NAMALWA (cell line): ENCODE results near the gene ZNF577.

Experiments
- DNase-seq: peaks from one replicate; pipeline ENCODE4 v3.0.0-alpha.2; 2015; ENCODE audit warnings: low spot score

ZNF577 gene

DNA sequence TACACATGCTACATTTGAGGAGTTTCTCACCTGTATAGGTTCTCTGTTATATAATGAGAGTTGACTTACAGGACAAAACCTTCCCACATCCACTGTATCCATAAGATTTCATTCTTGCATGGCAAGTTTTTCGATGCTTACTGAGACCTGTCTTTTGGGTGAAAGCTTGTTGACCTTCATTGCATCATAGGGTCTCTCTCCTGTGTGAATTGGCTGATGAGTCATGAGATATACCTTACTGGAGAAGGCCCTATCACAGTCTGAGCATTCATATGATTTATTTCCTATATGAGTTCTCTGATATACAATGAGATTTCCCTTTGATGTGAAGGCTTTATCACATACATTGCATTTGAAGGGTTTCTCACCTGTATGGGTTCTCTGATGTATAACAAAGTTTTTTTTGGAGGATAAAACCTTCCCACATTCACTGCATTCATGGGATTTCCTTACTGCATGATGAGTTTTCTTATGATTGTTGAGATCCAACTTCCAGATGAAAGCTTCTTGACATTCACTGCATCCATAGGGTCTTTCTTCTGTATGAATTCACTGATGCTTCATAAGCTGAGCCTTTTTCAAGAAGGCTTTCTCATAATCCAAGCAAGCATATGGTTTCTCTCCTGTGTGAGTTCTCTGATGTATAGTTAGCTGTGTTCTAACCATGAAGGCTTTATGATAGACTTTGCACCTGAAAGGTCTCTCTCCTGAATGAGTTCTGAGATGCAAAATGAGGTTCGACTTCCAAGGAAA lies 25.7 kb downstream of the ZNF577 start:
- no peak for DNase-seq

DNA sequence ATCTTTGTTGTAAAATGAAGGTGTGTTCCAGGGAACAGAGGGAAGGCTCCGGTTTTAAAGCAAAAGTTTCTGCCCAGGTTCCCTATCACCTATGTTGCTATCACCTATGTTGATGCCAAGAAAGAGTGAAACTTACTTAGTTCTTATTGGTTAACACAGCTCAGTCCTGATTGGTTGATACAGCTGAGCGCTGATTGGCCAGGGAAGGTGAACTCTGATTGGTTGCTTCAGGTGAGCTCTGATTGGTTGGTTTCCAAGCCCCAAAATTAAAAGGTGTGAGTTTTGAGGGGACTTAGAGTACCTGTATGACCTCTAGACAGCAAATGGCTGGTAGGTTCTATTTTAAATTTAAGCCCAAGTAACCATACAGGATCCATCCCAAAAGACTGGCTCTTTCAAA lies 50.6 kb downstream of the ZNF577 start:
- peak; percentile 5 for DNase-seq

DNA sequence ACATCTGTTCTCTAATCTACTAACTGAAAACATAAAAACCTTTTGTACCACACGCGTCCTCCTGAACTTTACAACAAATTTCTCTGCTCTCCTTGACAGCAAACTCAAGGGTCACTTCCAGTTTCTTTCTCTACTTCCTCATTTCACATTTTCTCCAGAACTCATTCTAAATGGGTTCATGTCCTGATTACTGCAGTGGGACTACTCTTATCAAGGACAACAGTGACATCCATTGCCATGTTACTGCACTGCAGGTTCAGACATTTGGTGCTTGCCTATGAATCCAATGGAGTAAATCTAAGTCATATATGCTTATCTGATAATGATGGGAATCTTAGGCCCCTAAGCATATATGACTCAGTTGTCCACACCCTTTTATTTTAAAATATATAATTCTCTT lies 57.5 kb downstream of the ZNF577 start:
- peak; percentile 19 for DNase-seq

DNA sequence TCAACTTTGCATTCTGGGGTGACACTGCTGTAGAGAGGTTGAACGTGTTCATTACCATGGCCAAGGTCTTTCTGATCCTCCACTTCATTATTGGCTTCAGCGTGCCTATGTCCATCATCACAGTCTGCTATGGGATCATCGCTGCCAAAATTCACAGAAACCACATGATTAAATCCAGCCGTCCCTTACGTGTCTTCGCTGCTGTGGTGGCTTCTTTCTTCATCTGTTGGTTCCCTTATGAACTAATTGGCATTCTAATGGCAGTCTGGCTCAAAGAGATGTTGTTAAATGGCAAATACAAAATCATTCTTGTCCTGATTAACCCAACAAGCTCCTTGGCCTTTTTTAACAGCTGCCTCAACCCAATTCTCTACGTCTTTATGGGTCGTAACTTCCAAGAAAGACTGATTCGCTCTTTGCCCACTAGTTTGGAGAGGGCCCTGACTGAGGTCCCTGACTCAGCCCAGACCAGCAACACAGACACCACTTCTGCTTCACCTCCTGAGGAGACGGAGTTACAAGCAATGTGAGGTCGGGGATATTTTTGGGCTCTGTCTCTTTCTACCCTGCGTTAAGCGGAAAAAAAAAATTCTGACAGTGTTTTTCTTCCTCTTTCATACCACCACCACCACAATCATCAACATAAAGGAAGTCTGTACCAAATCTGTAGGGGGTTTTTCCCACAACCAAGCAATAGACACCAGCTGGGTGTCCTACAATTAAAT lies 63.3 kb downstream of the ZNF577 start:
- no peak for DNase-seq

DNA sequence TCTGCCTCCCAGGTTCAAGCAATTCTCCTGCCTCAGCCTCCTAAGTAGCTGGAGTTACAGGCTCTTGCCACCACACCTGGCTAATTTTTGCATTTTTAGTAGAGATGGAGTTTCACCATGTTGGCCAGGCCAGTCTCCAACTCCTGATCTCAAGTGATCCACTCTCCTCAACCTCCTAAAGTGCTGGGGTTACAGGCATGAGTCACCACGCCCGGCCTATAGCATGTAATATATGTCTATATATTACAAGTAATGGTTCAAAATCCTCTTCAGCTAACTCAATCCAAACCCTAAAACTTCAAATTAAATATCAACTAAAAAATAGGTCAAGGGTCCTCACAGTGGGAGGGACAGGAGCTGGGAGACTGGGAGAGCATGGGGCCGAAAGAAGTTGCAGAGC lies 64.8 kb downstream of the ZNF577 start:
- DNase-seq, result no peak

DNA sequence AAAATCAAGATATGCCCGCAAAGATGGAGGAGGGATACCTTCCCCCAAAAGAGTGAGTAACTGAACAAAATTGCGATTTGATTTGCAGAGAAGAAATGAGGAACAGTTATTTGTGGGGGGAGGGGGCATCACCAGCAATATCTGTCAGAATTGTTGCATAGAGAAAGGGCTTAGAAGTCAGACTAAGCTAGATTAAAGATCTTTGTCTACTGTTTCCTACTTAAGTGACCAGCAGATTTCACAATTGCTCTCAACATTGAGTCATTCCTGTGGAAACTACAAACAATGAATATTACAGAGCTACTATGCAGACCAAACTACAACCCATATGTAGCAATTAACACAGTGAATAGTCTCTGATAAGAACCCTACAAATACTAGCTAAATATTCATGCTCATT lies 65.4 kb downstream of the ZNF577 start:
- no peak for DNase-seq

DNA sequence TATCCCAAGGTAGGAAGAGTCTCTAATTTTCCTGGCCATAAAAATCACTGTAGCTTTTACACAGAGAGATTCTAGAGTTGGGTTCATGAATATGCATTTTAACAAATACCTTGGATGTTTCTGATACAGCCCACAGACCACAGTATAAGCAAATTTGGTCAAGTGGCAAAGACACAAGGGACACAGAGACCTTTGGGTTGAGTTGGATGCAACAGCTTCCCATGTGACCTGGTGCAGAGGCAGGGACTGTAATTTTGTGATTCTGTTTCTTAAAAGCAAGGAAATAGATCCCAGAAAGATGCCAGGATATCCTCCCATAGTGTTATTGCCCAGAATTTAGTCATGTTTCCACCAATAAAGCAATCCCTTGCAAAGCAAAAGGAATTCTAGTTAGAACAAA lies 65.8 kb downstream of the ZNF577 start:
- no peak for DNase-seq

DNA sequence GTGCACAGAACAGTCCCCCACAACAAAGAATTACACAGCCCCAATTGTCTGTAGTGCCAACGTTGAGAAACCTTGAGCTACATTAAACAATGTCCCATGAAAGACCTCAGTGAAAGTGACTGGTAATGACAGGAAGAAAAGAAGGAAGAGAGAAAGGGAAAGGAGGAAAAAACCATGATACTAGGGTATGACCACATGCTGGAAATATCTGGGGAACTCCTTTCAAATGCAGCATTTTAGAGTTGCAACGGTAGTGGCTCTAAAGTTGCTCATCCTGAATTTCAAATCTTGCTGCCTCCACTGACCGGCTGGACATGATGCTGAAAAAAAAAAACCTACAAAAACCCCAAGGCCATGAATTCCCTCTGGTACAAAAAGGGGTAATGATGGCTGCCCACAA lies 66.3 kb downstream of the ZNF577 start:
- DNase-seq, result no peak
